Stimulated activated CD4-positive, alpha-beta T cell treated with anti-CD3 and anti-CD28 coated beads, Interleukin-15, amount 100 ng/mL, for 48 hours (primary cell): ENCODE results near the gene HELQ.
"Not testable (repeated sequence)": the region's sequence is repeated elsewhere in the genome, so short reads cannot be mapped to it uniquely, and the experiment has no call there.

ENCODE experiments used
- DNase-seq, 2 donors: peaks; one replicate each; pipeline ENCODE4 v3.0.0-alpha.2; 2020; ENCODE audit warnings: low read depth in 2 of 2

Gene HELQ, protein sequence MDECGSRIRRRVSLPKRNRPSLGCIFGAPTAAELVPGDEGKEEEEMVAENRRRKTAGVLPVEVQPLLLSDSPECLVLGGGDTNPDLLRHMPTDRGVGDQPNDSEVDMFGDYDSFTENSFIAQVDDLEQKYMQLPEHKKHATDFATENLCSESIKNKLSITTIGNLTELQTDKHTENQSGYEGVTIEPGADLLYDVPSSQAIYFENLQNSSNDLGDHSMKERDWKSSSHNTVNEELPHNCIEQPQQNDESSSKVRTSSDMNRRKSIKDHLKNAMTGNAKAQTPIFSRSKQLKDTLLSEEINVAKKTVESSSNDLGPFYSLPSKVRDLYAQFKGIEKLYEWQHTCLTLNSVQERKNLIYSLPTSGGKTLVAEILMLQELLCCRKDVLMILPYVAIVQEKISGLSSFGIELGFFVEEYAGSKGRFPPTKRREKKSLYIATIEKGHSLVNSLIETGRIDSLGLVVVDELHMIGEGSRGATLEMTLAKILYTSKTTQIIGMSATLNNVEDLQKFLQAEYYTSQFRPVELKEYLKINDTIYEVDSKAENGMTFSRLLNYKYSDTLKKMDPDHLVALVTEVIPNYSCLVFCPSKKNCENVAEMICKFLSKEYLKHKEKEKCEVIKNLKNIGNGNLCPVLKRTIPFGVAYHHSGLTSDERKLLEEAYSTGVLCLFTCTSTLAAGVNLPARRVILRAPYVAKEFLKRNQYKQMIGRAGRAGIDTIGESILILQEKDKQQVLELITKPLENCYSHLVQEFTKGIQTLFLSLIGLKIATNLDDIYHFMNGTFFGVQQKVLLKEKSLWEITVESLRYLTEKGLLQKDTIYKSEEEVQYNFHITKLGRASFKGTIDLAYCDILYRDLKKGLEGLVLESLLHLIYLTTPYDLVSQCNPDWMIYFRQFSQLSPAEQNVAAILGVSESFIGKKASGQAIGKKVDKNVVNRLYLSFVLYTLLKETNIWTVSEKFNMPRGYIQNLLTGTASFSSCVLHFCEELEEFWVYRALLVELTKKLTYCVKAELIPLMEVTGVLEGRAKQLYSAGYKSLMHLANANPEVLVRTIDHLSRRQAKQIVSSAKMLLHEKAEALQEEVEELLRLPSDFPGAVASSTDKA

DNA sequence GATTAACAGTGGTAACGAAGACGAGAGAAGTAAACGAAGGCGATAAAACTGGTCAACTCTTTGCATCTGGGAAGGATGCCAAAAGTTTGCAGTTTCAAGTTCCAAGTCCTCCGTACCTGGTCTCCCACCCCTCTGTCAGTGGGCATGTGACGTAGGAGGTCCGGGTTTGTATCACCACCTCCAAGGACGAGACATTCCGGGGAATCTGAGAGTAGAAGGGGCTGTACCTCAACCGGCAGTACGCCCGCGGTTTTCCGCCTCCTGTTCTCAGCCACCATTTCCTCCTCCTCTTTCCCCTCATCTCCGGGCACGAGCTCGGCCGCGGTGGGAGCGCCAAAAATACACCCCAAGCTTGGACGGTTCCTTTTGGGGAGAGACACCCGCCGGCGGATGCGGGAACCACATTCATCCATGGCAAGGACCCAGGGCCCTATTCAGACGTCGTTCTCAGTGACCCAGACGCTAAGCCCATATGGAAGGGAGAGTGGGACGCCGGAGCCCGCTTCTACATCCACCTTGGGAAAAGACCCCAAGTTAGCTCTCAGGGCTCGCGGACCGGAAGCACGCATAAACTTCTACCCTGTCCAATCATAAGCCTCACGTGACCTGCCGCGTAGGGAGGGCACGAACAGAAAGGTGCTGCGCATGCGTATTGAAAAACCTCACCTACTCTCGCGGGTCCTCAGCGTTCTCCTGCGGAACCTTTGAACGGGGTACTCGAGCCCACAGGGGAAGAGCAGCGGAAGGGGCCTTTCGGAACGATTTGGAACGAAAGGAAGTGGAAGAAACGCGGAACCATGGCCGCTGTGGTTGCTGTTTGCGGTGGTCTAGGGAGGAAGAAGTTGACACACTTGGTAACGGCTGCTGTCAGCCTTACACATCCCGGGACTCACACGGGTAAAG is at the start of gene HELQ, which contains the start of gene MRPS18C:
TSS of gene HELQ (minus strand) at position 543 of the 903 bp plus-strand sequence. CDS start at position 413, 130 bp downstream.
TSS of gene MRPS18C (plus strand) at position 778 of the 903 bp plus-strand sequence. CDS start at position 798, 20 bp downstream.
- peak; percentile 94 to 95 for DNase-seq

DNA sequence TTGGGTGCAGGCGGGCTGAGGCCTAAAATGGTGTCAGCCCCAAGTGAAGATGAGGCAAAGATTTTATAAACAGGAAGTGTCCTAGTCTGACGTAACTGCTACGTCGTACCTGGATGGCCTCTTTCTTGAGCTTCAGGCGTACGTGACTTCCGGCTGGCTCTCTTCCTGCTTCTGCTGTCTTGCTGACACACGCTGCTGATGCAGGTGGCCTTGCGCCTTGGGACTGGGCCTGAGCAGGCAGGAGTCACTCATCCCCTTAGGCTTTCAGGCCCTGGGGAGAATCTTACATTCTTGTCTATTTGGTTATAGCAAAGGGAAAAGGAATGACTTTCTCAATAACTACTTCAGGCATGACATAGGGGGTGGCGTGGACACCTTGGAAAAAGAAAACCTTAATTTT is 49.4 kb upstream of the HELQ start:
- DNase-seq = no peak

DNA sequence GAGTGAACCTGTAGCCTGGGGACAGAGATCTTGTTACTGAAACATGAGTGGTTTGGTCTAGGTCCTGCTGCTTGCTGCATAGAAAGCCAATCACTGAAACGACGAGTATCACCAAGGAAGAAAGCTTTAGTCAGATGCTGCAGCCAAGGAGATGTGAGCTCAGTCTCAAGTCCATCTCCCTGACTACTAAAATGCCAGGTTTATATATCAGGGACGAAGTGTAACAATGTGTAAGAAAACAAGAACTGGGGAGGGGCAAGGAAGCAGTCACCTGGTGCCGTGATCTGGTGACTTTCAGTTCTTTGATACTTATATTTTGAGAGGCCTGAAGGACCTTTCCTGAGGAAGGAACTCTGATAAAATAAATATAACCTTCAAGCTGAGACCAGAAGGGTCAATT is 48.9 kb upstream of the HELQ start:
- no peak for DNase-seq

DNA sequence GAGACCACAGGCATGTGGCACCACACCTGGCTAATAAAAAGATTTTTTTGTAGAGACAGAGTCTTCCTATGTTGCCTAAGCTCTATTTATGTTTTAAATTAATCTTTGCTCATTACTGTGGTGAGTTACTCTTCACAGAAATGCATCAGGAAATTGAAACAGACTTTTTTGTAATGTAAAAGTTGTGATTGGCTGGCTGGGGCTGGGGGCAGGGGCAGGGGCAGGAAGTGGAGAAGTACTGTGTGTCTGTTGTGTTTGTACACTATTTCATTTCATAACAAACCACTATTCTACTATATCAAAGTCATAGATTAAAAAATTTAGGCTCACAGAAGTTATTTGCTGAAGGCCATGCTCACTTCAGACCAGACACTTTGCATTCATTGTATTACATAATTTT is 48.4 kb upstream of the HELQ start:
- DNase-seq = no peak

DNA sequence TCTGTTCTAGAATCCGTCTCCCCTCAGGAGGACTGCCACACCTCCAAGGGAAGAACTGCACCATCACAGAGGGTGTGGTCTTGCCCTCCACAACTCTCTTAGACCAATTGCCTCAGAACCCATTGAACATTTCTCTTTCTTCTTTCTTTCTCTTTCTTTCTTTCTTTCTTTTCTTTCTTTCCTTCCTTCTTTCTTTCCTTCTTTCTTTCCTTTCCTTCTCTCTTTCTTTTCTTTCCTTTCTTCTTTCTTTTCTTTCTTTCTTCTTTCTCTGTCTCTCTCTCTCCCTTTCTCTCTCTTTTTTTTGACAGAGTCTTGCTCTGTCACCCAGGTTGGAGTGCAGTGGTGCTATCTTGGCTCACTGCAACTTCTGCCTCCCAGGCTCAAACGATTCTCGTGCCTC is 46.0 kb upstream of the HELQ start:
- DNase-seq = not testable (repeated sequence)

DNA sequence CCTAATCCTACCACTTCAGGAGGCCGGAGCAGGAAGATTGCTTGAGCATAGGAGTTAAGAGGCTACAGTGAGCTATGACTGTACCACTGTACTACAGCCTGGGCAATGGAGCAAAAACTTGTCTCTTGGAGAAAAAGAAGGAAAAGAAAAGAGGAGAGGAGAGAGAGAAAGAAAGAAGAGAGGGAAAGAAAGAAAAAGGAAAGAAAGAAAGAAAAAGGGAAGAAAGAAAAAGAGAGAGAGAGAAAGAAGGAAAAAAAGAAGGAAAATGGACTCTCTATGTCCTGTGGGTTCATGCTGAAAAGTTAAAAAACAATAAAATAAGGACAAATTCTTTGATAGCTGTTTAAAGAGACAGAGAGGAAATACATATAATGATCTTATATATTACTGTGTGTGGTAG is 42.6 kb upstream of the HELQ start:
- no peak for DNase-seq

DNA sequence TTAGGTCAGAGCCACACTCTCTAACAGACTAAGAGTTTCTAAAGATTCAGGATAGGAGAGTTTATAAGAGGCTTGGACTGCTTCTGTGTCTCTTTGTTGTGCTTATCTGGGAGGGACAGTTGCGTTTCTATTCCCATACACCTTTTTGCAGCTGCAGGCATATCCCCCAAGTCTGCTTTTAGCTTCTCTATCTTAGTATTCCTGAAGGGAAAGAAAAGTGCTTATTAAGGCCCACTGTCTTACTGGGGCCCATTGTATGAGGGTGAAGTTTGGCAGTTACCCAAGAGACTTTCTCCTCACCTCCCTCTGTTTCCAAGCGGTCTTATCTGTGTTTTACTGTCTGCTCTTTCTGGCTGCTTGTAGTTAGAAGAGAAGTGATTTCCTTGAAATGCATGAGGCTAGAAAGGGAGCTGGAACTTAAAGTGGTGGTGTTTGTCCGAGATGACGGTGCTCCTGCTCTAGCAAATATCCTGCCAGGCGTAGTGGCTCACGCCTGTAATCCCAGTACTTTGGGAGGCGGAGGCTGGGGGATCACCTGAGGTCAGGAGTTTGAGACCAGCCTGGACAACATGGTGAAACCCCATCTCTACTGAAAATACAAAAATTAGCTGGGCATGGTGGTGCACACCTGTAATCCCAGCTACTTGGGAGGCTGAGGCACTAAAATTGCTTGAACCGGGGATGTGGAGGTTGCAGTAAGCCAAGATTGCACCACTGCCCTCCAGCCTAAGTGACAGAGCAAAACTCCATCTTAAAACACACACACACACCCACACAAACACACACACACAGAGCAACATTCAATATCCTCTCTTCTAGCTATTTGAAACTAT is 40.7 kb upstream of the HELQ start:
- DNase-seq = not testable (repeated sequence)

DNA sequence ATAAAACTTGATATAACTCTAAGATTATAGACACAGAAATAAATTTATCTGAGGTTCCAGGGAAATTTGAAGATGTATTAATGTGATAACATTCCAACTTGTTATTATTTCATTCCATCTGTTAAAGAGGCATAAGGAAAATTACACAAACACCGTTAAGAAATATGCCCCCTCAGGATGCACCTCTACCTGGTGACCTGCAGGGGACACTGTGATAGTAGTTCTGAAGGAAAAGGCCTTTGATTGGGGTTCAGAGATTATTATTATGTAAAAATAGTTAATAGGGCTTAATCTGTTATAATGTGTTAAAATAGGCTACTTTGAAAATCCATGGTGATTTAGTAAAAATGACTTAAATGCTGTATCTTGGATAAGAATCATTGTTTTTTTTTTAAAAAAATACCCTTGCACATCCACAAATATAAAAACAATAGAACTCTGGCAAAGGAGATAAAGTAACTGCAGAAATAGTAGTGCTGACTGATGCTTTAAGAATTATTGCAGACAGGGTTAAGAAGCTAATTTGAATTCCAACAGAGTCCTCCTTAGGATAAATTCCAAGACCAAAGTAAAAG is 35.3 kb upstream of the HELQ start:
- DNase-seq = no peak

DNA sequence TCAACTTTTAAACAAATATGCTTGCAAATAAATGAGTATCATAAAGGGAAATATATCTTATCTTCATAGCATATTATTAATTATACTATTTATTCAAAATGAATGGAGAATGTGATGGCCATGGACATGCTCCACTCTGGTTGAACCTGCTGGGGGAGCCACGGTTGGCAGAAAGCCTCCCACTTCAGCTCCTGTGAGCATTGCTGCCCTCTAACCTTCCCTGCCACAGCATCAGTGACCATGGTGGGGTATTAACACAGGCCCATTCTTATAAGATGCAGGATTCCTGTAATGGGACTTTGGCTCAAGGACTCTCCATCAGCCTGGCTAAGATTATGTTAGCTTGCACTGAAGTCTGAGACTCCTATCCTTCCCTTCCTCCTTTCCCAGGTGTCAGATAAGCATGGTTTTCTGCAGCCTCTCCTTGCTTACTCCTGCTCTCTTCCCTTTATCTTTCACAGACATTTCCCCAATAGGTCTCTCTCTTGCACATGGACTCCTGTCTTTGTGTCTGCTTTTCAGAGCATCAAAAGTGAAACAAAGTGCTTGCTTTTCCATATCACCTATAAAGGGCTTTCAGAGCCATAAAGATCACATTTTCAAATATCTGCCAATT is 34.2 kb upstream of the HELQ start:
- no peak for DNase-seq

DNA sequence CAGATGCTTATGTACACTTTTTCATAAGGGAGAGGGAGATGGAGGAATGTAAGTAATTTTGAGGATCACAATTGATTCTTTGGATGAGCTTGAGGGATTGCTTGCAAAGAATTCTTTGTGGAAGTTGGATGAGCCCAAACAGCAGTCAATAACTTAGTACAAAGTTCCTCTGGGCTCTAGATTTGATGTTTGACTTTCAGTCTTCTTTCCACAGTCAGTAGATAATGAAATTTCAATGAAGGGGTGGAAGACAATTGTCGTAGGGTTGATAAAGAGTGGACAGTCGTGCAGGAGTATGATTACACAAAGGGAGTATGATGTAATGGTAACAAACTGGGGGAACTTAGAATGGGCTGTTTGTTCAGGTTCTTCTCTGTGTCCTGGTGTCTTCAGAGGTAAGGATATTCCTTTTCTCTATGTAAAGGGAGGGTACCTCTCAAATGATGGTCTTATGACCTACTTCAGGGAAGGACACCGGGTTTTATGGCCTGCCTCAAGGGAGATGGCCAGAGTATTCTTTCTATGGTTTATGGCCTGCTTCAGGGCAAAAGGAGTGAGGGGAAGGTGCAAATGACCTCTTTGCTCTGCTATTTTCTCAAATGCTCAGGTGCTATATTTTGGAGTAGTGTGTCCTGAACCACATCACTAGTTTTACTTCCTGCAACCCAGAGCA is 31.0 kb upstream of the HELQ start:
- DNase-seq = no peak

DNA sequence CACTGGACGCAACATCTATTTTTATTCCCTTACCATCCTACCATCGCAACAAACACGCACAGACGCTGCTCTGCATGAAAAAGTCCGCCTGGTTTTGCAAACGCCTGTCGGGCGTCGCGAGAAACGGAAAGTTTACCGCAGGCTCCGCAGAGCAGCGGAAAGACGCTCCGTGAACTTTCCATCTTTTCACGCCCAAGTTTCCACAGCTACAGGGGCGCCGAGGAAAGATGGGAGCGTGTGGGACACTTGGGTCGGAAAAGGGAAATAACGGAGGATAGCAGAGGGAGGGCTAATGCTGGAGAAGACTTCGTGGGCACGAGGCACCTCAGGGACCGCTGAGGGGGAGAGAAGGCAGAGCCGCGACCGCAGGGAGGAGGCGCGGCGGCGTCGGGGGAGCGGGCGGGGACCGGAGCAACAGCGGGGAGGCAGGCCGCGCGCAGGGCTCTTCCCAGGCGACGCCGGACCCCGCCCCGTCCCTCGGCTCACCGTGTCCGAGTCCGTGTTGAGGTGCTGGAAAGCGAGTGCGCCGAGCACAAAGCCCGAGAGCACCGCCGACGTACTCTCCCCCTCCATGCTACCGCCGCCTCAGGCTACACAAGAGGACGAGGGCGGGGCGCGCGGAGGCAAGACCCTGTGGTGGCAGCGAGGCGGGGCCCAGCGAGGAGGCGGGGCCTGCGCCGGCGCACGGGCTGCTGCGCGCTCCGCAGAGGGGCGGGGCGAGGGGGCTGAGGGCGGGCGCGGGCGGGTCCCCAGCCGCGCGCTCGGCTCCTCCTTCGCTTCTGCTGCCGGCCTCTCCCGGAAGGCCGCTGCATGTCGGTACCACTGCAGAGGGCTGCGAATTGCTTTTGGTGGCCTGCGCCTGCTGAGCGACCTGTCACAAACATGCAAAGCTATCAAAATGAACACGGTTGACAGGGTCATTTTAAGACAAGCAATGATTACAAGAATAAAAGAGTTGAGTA is 29.2 kb upstream of the HELQ start, which contains the start of gene ABRAXAS1:
TSS of gene ABRAXAS1 (minus strand) at position 601 of the 962 bp plus-strand sequence. CDS start at position 573, 28 bp downstream.
- DNase-seq = peak; percentile 84 to 90

DNA sequence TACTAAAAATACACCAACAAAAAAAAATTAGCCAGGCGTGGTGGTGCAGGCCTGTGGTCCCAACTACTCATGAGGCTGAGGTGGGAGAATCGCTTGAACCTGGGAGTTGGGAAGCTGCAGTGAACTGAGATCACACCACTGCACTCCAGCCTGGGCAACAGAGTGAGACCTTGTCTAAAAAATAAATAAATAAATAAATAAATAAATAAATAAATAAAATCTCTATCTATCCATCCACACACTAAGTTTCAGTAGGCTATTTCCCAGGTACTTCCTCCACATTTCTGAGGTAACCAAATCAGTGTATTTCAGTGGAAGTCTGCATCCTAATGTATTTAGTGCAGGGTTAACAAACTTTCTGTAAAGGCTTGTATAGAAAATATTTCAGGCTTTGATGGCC is 18.3 kb upstream of the HELQ start:
- DNase-seq = no peak

DNA sequence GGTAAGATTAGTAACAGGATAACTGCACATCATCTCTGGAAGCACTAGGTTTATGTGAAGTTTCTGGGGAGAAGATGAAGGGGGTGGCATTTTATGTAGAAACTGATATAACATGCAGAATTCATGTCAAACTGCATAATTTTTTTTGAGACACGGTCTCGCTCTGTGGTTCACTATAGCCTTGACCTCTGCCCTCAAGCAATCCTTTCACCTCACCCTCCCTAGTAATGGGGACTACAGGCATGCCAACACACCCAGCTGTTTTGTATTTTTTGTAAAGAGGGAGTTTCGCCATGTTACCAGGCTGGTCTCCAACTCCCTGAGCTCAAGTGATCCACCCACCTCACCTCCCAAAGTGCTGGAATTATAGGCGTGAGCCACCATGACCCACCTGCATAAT is 17.8 kb upstream of the HELQ start:
- no peak for DNase-seq

DNA sequence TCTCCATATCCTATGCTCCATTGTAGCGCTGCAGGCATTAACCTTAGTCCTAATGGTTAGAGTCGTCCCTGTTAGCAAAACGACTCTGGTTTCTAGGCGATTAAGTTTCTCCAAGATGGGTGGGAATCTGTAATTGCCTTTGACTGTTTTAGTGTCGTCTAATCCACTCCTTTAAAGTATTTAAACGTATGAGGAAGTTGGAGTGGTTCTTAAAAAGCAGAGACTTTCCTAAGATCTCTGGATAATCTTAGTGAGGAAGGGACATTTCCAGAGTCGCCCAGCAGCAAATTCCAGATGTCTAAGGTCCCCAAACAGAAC is 520 bp upstream of the HELQ start:
- DNase-seq = no peak

DNA sequence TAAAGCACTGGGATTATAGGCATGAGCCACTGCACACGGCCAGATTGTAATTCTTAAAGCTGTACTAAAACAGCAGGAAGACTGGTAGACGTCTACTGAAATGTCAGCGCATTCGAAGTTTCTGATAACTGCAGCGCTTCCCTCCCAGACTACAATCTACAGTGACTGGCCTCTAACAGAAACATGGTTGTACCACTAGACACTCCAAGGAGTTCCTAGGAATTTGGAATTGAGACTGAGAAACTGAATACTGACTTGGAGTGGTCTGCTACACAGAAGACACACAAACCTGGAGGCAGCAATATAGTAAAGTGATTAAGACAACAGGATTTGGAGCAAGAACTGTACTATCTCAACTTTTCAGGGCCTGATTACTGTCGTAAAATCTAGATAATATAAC is 937 bp downstream of the HELQ start:
- DNase-seq = no peak

DNA sequence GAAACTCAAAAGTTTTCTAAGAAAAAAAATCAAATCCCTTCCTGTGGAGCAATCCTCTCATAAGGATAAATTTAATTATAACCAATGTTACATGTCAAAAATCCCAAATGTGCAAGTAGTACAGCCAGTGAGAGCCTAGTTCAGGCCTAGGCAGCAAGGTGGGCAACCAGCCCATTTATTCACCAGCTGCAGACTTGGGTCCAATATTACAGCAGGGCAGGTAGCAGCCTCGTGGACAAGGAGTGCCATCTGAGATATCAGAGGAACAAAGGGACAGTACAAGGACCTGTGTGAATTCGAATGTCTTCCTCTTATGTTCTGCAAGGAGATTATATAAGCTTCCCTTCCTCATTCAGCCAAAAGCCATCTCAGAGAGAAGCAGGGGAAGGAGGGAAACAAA is 6.6 kb downstream of the HELQ start:
- DNase-seq = no peak

DNA sequence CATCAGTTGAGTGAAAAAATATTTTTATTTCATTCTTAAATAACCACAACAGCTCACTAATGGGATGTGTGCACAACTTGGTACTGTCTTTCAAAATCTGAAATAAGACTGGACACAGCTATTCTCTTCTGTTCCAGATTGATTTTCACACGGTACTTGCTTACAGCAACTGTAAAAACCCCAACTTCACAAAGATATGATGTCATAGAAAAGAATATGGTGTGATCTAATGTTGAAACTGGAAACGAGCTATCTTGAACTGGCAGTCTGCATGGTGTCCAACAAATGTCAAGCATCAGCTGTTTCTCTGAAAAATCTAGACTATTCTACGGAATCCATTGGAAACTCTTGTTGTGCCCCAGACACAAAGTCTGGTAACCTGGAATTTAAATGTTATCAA is 14.7 kb downstream of the HELQ start:
- no peak for DNase-seq
